Mucosa of descending colon (tissue), 3 donors: ENCODE data around the gene TMEM151A. TPM values are rescaled to one million over a fixed set of nuclear protein-coding genes. Genes with fewer than 3 reads are reported as not detected.

Source experiments
- ATAC-seq: fragments of 200-7000 bp; cut with Tn5 transposase; one replicate; pipeline ENCODE4 v1.9.1; 2020; ENCODE audit warnings: mild to moderate bottlenecking, moderate library complexity
- DNase-seq, 3 donors: peaks; one replicate each; pipeline ENCODE4 v3.0.0-alpha.2; 2020
- H3K36me3 ChIP-seq: fragments of 200-600 bp; one replicate; pipeline ENCODE4 v1.8.0; 2021; ENCODE audit warnings: low read depth, mild to moderate bottlenecking
- H3K4me1 ChIP-seq: fragments of 200-600 bp; one replicate; pipeline ENCODE4 v1.8.0; 2021; ENCODE audit warnings: low read depth, mild to moderate bottlenecking
- H3K4me3 ChIP-seq: fragments of 200-600 bp; one replicate; pipeline ENCODE4 v1.8.0; 2021; ENCODE audit warnings: mild to moderate bottlenecking
- H3K9me3 ChIP-seq: fragments of 200-600 bp; one replicate; pipeline ENCODE4 v1.8.0; 2021; ENCODE audit warnings: mild to moderate bottlenecking
- CTCF ChIP-seq: fragments of 200-600 bp; IDR thresholded peaks from one replicate; pipeline ENCODE4 v1.8.0; 2022; ENCODE audit warnings: antibody characterized with exemption, mild to moderate bottlenecking
- intact Hi-C, 2 donors: fragments of 100-400 bp; cut with DNase I in 1 of 2; cut with micrococcal nuclease in 1 of 2; formaldehyde crosslinking; loops; one replicate each; pipeline versions ENCODE4 v1.11.0 to v1.11.1; 2022; cut with DNase I, micrococcal nuclease
- total RNA-seq, 3 donors: library from RNA; stranded (reverse); fragmentation: NEBNext Ultra II Directional in 2 of 3; extraction: Animal tissue kit (Norgen Biotek cat#: 25700) in 2 of 3; gene quantifications; one replicate each; pipeline versions ENCODE4 v1.2.1 to v1.2.4, GENCODE V29; 2021 to 2023
- donor health status: DM: no; HTN: no; CAD: no; lungs with moderate emphysema.
- donor health status: DM: no; HTN: no; CAD: no.
- donor health status: DM: no; HTN: yes; CAD: no.

Gene TMEM151A
- total RNA-seq, 3 donors from 2014 or later = 0.17 to 0.38 (median 0.27) TPM

GRCh38 chr11:66314561-66315497 is 23.1 kb downstream of the TMEM151A start:
- intact Hi-C loops = loop anchor here in 1 of 2 donors (10.0 kb wide), 1 partner anchor 70 kb away; no protein-coding TSS in a partner anchor
- Histone ChIP-seq H3K36me3 (no peaks in the 10 kb centered on the region), H3K9me3 (no peaks in the 10 kb centered on the region), H3K4me1 (peaks cover 12% of the 10 kb centered on the region), H3K4me3 (no peak overlapping the region)
- TF ChIP-seq CTCF = no peak
- DNase-seq (no peak), ATAC-seq (no peak)

- no peak for TF ChIP-seq CTCF
- no peaks in the 10 kb centered on the region for H3K36me3 ChIP-seq
- no peaks in the 10 kb centered on the region for H3K9me3 ChIP-seq
- H3K4me1 ChIP-seq = peaks cover 12% of the 10 kb centered on the region
- intact Hi-C loops = loop anchor here in 1 of 2 donors (10.0 kb wide), 1 partner anchor 69 kb away; no protein-coding TSS in a partner anchor
- no peak for ATAC-seq
- H3K4me3 ChIP-seq = no peak overlapping the region
- DNase-seq = no peak
Observed at GRCh38 chr11:66315498-66315885, 23.8 kb downstream of the TMEM151A start.

- no peaks in the 10 kb centered on the region for H3K36me3 ChIP-seq
- intact Hi-C loops = loop anchor here in 1 of 2 donors (10.0 kb wide), 1 partner anchor 69 kb away; no protein-coding TSS in a partner anchor
- no peak for DNase-seq
- peaks cover 12% of the 10 kb centered on the region for H3K4me1 ChIP-seq
- no peaks in the 10 kb centered on the region for H3K9me3 ChIP-seq
- H3K4me3 ChIP-seq = no peak overlapping the region
- no peak for TF ChIP-seq CTCF
- no peak for ATAC-seq
Observed at GRCh38 chr11:66315921-66316811, 24.5 kb downstream of the TMEM151A start.

GRCh38 chr11:66316849-66317251 is 25.2 kb downstream of the TMEM151A start, which contains the start of gene CD248:
Gene CD248, minus strand, starts transcription at chr11:66317044. Its CDS starts 17 bp downstream, at chr11:66317027.
- intact Hi-C loops = loop anchor here in 1 of 2 donors (10.0 kb wide), 1 partner anchor 68 kb away; no protein-coding TSS in a partner anchor
- Histone ChIP-seq H3K9me3 (no peaks in the 10 kb centered on the region), H3K4me3 (no peak within 1 kb of the TSS), H3K36me3 (no peaks in the 10 kb centered on the region), H3K4me1 (peaks cover 12% of the 10 kb centered on the region)
- ATAC-seq = no peak
- no peak for TF ChIP-seq CTCF
- DNase-seq = peak in 2 of 3 donors; percentile 58 to 81

- H3K9me3 ChIP-seq = no peaks in the 10 kb centered on the region
- intact Hi-C loops = loop anchor here in 1 of 2 donors (10.0 kb wide), 1 partner anchor 67 kb away; no protein-coding TSS in a partner anchor
- no peak overlapping the region for H3K4me3 ChIP-seq
- DNase-seq (no peak), ATAC-seq (no peak)
- H3K36me3 ChIP-seq = no peaks in the 10 kb centered on the region
- no peak for TF ChIP-seq CTCF
- H3K4me1 ChIP-seq = peaks cover 12% of the 10 kb centered on the region
Observed at GRCh38 chr11:66317322-66317722, 25.6 kb downstream of the TMEM151A start.
